Stimulated activated CD8-positive, alpha-beta memory T cell treated with anti-CD3 and anti-CD28 coated beads, Interleukin-15, amount 100 ng/mL, for 48 hours (primary cell): ENCODE measurements around the gene INSC.

Experiments used
- DNase-seq, 2 donors: peaks; one replicate each; pipeline ENCODE4 v3.0.0-alpha.2; 2020; ENCODE audit warnings: low read depth in 2 of 2

The INSC gene

DNA sequence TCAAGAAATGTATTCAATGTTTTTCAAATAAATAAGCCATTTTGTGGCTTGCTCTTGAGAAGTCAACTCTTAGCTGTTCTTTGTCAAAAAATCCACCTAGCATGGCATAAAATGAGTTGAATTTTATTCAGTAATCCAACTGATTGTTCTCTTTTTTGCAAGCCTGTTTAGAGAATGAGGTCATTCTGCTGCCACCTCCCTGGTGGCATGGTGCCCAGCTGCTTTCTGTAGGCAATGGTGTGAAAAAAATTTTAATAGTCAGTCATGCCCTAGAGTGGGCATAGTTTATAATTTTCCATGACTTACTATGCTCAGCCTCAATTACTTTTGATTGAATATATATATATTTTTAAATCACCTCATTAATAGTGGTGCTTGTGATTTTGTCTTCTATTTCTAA, 177.2 kb downstream of the INSC start:
- DNase-seq: no peak

- no peak for DNase-seq
These were observed 179.4 kb downstream of the INSC start for GRCh38 chr11:15293975-15294620.

GRCh38 chr11:15295695-15296094, 181.0 kb downstream of the INSC start:
- DNase-seq: no peak
